Keratinocyte (primary cell): ENCODE measurements around the gene VPS13D.

Source experiments
- CTCF ChIP-seq, 3 experiments: IDR thresholded peaks in 1 of 3; conservative IDR thresholded peaks in 1 of 3; optimal IDR thresholded peaks in 1 of 3; 2 replicates in 2 of 3; 3 replicates in 1 of 3; pipeline versions ENCODE3 to v1.5.1; 2011; ENCODE audit warnings: low read length in 3 of 3, mild to moderate bottlenecking in 3 of 3, moderate library complexity in 2 of 3, control low read depth in 1 of 3, inconsistent platforms in 1 of 3; ENCODE audit not compliant: insufficient read depth in 2 of 3; ENCODE audit errors: extremely low read depth in 1 of 3
- EZH2 ChIP-seq: IDR thresholded peaks from one replicate; pipeline ENCODE4 v1.6.1; 2012; ENCODE audit warnings: inconsistent platforms, mild to moderate bottlenecking, low read length, moderate library complexity

GRCh38 chr1:12547586-12548225 lies 317.9 kb downstream of the VPS13D start:
- TF ChIP-seq CTCF (optimal IDR thresholded peaks at IDR 0.05 in 1 of 3, IDR thresholded peaks at IDR 0.05 in 1 of 3, conservative IDR thresholded peaks at IDR 0.05 in 1 of 3; ENCODE audit: extremely low read depth in 1 of 3, insufficient read depth in 2 of 3, low read length in 3 of 3): no peak
- TF ChIP-seq EZH2: no peak
